Choroid plexus epithelial cell (primary cell): ENCODE data around the gene AKAP13.

Experiments used
- DNase-seq: peaks from one replicate; pipeline ENCODE4 v3.0.0-alpha.2; 2010; ENCODE audit warnings: low read depth
- H3K4me3 ChIP-seq: 2 replicates; pipeline ENCODE4 v1.5.1; 2011; ENCODE audit warnings: low read depth, mild to moderate bottlenecking, control low read depth, low read length, moderate library complexity
- TF ChIP-seq, protein P1 (sequence below): conservative IDR thresholded peaks from 2 replicates; pipeline ENCODE4 v1.5.1; 2011; ENCODE audit warnings: low read depth, mild to moderate bottlenecking, control low read depth, inconsistent platforms, low read length, moderate library complexity

Gene AKAP13

GRCh38 chr15:85785887-85786780 is 405.7 kb downstream of the AKAP13 start:
- H3K4me3 ChIP-seq = no peak overlapping the region
- DNase-seq = peak; percentile 58
- TF ChIP-seq, protein P1, sequence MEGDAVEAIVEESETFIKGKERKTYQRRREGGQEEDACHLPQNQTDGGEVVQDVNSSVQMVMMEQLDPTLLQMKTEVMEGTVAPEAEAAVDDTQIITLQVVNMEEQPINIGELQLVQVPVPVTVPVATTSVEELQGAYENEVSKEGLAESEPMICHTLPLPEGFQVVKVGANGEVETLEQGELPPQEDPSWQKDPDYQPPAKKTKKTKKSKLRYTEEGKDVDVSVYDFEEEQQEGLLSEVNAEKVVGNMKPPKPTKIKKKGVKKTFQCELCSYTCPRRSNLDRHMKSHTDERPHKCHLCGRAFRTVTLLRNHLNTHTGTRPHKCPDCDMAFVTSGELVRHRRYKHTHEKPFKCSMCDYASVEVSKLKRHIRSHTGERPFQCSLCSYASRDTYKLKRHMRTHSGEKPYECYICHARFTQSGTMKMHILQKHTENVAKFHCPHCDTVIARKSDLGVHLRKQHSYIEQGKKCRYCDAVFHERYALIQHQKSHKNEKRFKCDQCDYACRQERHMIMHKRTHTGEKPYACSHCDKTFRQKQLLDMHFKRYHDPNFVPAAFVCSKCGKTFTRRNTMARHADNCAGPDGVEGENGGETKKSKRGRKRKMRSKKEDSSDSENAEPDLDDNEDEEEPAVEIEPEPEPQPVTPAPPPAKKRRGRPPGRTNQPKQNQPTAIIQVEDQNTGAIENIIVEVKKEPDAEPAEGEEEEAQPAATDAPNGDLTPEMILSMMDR = no peak

GRCh38 chr15:85786781-85787114 is 406.3 kb downstream of the AKAP13 start:
- TF ChIP-seq, protein P1 = no peak
- H3K4me3 ChIP-seq = no peak overlapping the region
- DNase-seq = no peak

GRCh38 chr15:85788771-85789495 is 408.5 kb downstream of the AKAP13 start:
- DNase-seq = no peak
- TF ChIP-seq, protein P1 = no peak
- H3K4me3 ChIP-seq = no peak overlapping the region

GRCh38 chr15:85789496-85789875 is 409.1 kb downstream of the AKAP13 start:
- H3K4me3 ChIP-seq = no peak overlapping the region
- DNase-seq = no peak
- TF ChIP-seq, protein P1 = no peak

DNA sequence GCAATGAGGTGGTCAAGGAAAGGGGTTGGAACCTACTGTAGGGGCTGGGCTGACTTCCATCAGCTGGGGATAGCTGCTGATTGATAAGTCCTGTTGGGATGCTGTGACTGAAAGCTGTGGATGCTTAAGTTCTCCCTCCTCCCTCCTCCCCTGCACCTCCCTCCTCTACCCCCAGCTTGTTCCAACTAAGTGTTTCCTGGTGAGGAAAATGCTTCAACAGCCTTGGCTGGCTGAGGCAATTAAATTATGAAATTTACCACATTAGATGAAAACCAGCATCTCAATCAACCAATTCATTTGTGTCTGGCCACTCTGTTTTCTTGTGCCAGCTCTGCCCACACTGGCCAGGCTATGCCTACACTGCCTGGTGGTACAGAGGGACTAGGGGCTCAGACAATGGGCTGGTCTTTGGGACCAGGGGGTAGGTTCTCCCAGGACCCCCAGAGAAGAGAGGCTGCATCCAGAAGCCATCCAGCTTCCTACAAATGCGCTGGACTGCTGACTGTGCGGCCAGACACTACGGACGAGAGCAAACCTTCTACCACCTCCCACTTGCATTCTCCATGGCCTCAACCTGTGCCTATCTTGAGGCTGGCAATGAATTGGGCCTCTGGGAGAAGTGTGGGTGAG is 411.8 kb downstream of the AKAP13 start:
- TF ChIP-seq, protein P1 = no peak
- no peak for DNase-seq
- H3K4me3 ChIP-seq = no peak overlapping the region

DNA sequence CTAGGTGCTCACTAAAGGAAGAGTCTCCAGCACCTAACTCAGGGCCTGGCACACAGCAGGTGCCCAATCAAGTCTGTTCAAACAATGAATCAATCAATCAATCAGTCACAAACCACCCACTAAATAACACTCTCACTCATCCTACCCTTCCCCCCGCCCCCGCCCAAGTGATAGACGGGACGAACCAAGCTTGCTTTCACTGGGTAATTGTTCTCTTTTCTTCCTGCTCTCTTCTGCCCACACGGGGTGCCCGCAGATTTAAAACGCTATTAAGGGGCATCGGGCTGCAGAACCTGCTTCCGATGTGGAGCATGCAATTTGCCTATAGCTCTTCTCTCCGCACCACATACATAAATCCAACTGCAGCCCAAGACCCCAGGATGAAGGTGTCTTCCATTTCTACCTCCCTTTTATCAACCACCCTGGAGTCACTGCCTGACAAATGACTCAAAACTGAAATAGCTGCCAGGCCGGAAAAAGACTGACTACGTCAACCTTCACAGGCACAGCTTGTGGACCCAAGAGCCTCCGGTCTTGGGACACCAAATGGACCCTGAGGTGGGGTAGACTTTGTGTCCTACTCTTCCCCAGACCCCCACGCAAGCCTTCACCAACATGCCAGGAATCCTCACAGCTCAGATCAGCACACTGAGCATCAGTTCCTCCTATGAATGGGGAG is 412.6 kb downstream of the AKAP13 start:
- DNase-seq = no peak
- H3K4me3 ChIP-seq = peak overlapping the region; percentile 73

More for the DNA sequence above, 412.6 kb downstream of the AKAP13 start:
- TF ChIP-seq, protein P1 = no peak
